ENCODE results near the gene USP25. TPM values are rescaled to one million over a fixed set of nuclear protein-coding genes. Genes with fewer than 3 reads are reported as not detected.

USP25 gene
- total RNA-seq = 103 TPM

- peak; percentile 91 for DNase-seq
Measured at GRCh38 chr21:15729674-15730483, at the start of gene USP25. USP25 (plus strand) TSS chr21:15729982; CDS start chr21:15730394, 412 bp downstream.

- no peak for DNase-seq
Measured at GRCh38 chr21:15682186-15682895, 47.4 kb upstream of the USP25 start.

GRCh38 chr21:15682977-15683376, 46.8 kb upstream of the USP25 start:
- DNase-seq = no peak

GRCh38 chr21:15686506-15686905, 43.3 kb upstream of the USP25 start:
- no peak for DNase-seq

- DNase-seq = no peak
Measured at GRCh38 chr21:15687208-15687607, 42.6 kb upstream of the USP25 start.

GRCh38 chr21:15688016-15688415, 41.8 kb upstream of the USP25 start:
- no peak for DNase-seq

- DNase-seq = no peak
Measured at GRCh38 chr21:15688809-15689208, 41.0 kb upstream of the USP25 start.

GRCh38 chr21:15692711-15693110, 37.1 kb upstream of the USP25 start:
- no peak for DNase-seq

- no peak for DNase-seq
Measured at GRCh38 chr21:15695241-15695640, 34.5 kb upstream of the USP25 start.

- no peak for DNase-seq
Measured at GRCh38 chr21:15701830-15702229, 28.0 kb upstream of the USP25 start.

- DNase-seq = peak; percentile 9
Measured at GRCh38 chr21:15703932-15704331, 25.9 kb upstream of the USP25 start.

- DNase-seq = peak; percentile 33
Measured at GRCh38 chr21:15706696-15707095, 23.1 kb upstream of the USP25 start.

GRCh38 chr21:15713412-15713811, 16.4 kb upstream of the USP25 start:
- no peak for DNase-seq

GRCh38 chr21:15718711-15719110, 11.1 kb upstream of the USP25 start:
- DNase-seq = no peak

GRCh38 chr21:15719976-15720375, 9.8 kb upstream of the USP25 start:
- no peak for DNase-seq

- DNase-seq = no peak
Measured at GRCh38 chr21:15722591-15723324, 7.0 kb upstream of the USP25 start.

- no peak for DNase-seq
Measured at GRCh38 chr21:15725949-15726348, 3.8 kb upstream of the USP25 start.

- DNase-seq = no peak
Measured at GRCh38 chr21:15728046-15728445, 1.7 kb upstream of the USP25 start.

GRCh38 chr21:15729346-15729673, 472 bp upstream of the USP25 start:
- DNase-seq = no peak

- DNase-seq = peak; percentile 65
Measured at GRCh38 chr21:15730484-15731242, 881 bp downstream of the USP25 start.

- DNase-seq = peak; percentile 17
Measured at GRCh38 chr21:15731243-15731613, 1.4 kb downstream of the USP25 start.

- peak; percentile 41 for DNase-seq
Measured at GRCh38 chr21:15732290-15732995, 2.7 kb downstream of the USP25 start.

Measured in tongue (tissue), 2 donors.